ENCODE results near the gene NOS2.

Gene NOS2

DNA sequence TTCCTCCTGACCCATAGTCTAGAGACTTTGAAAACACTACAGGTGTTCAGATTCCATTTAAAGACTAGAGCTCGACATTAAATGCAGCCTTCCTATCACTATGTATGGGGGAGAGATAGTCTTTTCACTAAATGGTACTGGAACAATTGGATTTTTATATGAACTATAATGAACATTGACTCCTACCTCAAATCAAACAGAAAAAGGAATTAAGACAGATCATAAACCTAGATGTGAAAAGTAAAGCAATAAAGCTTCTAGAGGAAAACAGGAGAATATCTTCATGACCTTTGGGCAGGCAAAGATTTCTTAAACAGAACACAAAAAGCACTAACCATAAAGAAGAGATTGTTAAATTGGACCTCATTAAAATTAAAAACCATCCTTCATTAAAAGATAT, 18.8 kb upstream of the NOS2 start:
- H3K36me3 ChIP-seq (ENCODE audit: control insufficient read depth, insufficient read depth, low read length): no peaks in the 10 kb centered on the region
- H3K9me3 ChIP-seq (ENCODE audit: control insufficient read depth, insufficient read depth, low read length): 0 out of 2 replicates have a peak, but pooled peaks cover 1% of the 10 kb centered on the region
- no peaks in the 10 kb centered on the region for H3K4me1 ChIP-seq (ENCODE audit: control insufficient read depth, insufficient read depth, low read length)
- H3K4me3 ChIP-seq (ENCODE audit: low read length): no peak overlapping the region
- DNase-seq (ENCODE audit: low read depth, low spot score): no peak
- no CpG with 5 or more reads among the region's 1 CpG for WGBS (ENCODE audit: insufficient coverage, insufficient read length)
- no peak overlapping the region for H3K27ac ChIP-seq (ENCODE audit: low read length)
- H3K27me3 ChIP-seq (ENCODE audit: control insufficient read depth, insufficient read depth, low read length): no peaks in the 10 kb centered on the region

DNA sequence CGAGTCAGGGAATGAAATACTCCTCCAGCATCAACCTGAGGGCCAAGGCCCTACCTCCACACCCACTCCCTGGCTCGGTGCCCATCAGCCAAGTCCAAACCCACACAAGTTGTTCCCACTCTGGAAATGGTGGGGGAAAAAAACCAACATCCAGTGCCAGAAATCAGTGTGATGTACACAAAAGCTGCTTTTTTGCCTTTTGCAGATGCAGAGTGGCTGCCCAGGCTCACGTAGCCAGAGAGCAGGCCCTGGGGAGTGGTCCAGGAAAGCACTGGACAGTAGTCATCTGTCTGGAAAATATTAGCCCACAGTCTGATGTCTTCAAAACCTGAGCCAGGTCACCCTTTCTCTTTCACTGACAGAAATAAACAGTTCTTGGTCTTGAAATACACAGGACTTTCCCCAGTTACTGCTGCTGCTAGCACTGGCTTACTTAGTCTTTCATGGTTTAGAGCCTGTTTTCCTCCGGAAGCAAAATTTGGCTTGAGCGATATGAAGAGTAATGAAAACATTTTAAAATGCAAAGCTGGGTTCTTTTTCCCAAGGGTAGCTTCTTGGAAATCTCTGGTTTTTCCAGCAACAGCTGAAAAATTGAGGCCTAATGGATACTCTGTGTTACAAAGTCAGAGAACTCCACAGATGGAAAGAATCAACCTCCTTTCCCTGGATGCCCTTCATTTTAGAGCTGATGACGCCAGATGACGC, 18.2 kb upstream of the NOS2 start:
- Histone ChIP-seq H3K36me3 (ENCODE audit: control insufficient read depth, insufficient read depth, low read length) (no peaks in the 10 kb centered on the region), H3K4me3 (ENCODE audit: low read length) (no peak overlapping the region), H3K9me3 (ENCODE audit: control insufficient read depth, insufficient read depth, low read length) (0 out of 2 replicates have a peak, but pooled peaks cover 1% of the 10 kb centered on the region), H3K27ac (ENCODE audit: low read length) (no peak overlapping the region), H3K27me3 (ENCODE audit: control insufficient read depth, insufficient read depth, low read length) (no peaks in the 10 kb centered on the region), H3K4me1 (ENCODE audit: control insufficient read depth, insufficient read depth, low read length) (no peaks in the 10 kb centered on the region)
- DNase-seq (ENCODE audit: low read depth, low spot score): no peak
- no CpG with 5 or more reads among the region's 7 CpGs for WGBS (ENCODE audit: insufficient coverage, insufficient read length)

DNA sequence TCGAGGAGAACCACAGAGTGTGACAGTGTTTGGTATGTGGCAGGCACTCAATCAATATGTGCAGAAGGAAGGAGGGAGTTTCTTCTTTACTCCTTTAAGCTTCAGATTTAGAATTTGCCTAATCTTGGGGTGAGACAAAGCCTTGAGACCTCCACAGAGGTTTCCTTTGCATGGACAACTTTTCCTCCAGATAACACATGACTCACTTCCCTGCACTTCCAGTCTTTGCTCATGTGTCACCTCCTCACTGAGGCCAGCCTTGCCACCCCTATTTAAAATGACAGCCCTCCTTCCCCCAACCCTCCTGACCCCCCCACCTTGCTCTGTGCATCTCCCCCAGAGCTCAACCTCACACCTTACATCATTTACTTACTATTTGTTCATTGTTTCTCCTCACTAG, 17.4 kb upstream of the NOS2 start:
- Histone ChIP-seq H3K27ac (ENCODE audit: low read length) (no peak overlapping the region), H3K4me3 (ENCODE audit: low read length) (no peak overlapping the region), H3K36me3 (ENCODE audit: control insufficient read depth, insufficient read depth, low read length) (no peaks in the 10 kb centered on the region), H3K9me3 (ENCODE audit: control insufficient read depth, insufficient read depth, low read length) (0 out of 2 replicates have a peak, but pooled peaks cover 1% of the 10 kb centered on the region), H3K27me3 (ENCODE audit: control insufficient read depth, insufficient read depth, low read length) (no peaks in the 10 kb centered on the region), H3K4me1 (ENCODE audit: control insufficient read depth, insufficient read depth, low read length) (no peaks in the 10 kb centered on the region)
- DNase-seq (ENCODE audit: low read depth, low spot score): no peak
- WGBS (ENCODE audit: insufficient coverage, insufficient read length): no CpG with 5 or more reads among the region's 1 CpG

DNA sequence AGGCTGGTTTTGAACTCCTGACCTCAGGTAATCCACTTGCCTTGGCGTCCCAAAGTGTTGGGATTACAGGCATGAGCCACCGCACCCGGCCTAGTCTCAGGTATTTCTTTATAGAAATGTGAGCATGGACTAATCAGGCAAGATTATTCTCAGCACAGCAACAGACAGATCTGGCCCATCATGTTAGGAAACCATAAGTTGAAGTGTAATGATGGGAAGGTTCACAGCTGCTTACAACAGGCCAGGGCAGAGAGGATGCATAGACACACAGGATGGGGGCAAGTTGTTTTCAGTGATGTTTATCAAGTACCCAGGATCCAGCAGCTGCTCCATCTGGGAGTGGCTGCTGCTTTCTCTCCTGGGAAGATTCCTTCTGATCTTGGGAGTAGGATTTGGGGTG, 16.6 kb upstream of the NOS2 start:
- H3K4me3 ChIP-seq (ENCODE audit: low read length): no peak overlapping the region
- no peaks in the 10 kb centered on the region for H3K4me1 ChIP-seq (ENCODE audit: control insufficient read depth, insufficient read depth, low read length)
- no peak for DNase-seq (ENCODE audit: low read depth, low spot score)
- H3K27ac ChIP-seq (ENCODE audit: low read length): no peak overlapping the region
- 0 out of 2 replicates have a peak, but pooled peaks cover 1% of the 10 kb centered on the region for H3K9me3 ChIP-seq (ENCODE audit: control insufficient read depth, insufficient read depth, low read length)
- no peaks in the 10 kb centered on the region for H3K27me3 ChIP-seq (ENCODE audit: control insufficient read depth, insufficient read depth, low read length)
- no CpG with 5 or more reads among the region's 3 CpGs for WGBS (ENCODE audit: insufficient coverage, insufficient read length)
- H3K36me3 ChIP-seq (ENCODE audit: control insufficient read depth, insufficient read depth, low read length): no peaks in the 10 kb centered on the region

DNA sequence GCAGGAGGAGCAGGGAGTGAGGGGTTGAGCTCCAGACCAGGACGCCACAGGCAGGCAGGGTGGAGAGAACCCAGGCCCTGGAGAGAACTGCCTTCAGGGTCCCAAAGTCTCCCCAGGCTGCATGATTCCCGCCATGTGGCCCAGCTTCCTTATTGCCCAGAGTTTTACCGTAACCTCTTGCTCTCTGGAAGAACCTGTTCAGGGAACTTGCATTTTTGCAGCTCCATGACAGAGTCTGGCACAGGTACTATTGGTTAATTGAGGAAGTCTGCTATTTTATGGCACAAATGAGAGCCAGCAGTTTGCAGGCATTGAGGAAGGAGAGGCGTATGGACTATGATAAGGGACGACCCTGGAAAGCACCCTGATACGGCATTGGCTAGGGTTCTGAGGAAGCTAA, 11.6 kb upstream of the NOS2 start:
- Histone ChIP-seq H3K4me3 (ENCODE audit: low read length) (no peak overlapping the region), H3K9me3 (ENCODE audit: control insufficient read depth, insufficient read depth, low read length) (no peaks in the 10 kb centered on the region), H3K27me3 (ENCODE audit: control insufficient read depth, insufficient read depth, low read length) (no peaks in the 10 kb centered on the region), H3K4me1 (ENCODE audit: control insufficient read depth, insufficient read depth, low read length) (no peaks in the 10 kb centered on the region), H3K36me3 (ENCODE audit: control insufficient read depth, insufficient read depth, low read length) (no peaks in the 10 kb centered on the region), H3K27ac (ENCODE audit: low read length) (no peak overlapping the region)
- DNase-seq (ENCODE audit: low read depth, low spot score): no peak
- WGBS (ENCODE audit: insufficient coverage, insufficient read length): no CpG with 5 or more reads among the region's 6 CpGs

DNA sequence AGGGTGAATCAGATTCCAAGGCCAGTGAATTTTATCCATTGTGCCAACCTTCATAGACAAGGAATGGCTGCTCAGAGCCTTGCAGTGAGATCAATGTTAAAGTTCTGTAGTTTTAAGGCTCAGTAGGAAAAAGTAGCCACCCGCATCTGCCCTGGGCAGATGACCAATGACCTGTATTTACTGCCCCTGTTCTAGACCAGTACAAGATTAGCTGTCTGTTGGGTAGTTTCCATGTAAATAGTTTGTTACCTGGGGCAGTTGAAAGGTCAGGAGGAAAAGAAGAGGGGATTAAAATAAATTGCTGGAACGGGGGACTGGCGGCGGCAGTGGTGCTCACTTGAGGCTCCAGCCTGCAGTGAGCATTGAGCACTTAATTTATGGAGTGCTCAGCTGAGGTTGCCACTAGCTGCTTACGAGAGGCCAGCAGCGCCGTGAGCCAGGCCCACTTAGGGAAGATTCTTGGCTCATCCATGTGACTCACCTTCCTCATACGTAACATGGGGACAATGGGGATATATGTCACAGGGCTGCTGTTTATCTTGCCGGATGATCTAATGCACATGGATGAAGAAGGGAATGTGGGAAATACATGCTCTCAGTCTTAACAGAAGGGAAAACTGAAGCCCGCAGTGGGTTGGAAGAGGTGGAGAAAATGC, 10.7 kb upstream of the NOS2 start:
- H3K27me3 ChIP-seq (ENCODE audit: control insufficient read depth, insufficient read depth, low read length): no peaks in the 10 kb centered on the region
- H3K4me1 ChIP-seq (ENCODE audit: control insufficient read depth, insufficient read depth, low read length): no peaks in the 10 kb centered on the region
- H3K9me3 ChIP-seq (ENCODE audit: control insufficient read depth, insufficient read depth, low read length): no peaks in the 10 kb centered on the region
- DNase-seq (ENCODE audit: low read depth, low spot score): no peak
- H3K36me3 ChIP-seq (ENCODE audit: control insufficient read depth, insufficient read depth, low read length): no peaks in the 10 kb centered on the region
- no peak overlapping the region for H3K4me3 ChIP-seq (ENCODE audit: low read length)
- no peak overlapping the region for H3K27ac ChIP-seq (ENCODE audit: low read length)
- no CpG with 5 or more reads among the region's 10 CpGs for WGBS (ENCODE audit: insufficient coverage, insufficient read length)

DNA sequence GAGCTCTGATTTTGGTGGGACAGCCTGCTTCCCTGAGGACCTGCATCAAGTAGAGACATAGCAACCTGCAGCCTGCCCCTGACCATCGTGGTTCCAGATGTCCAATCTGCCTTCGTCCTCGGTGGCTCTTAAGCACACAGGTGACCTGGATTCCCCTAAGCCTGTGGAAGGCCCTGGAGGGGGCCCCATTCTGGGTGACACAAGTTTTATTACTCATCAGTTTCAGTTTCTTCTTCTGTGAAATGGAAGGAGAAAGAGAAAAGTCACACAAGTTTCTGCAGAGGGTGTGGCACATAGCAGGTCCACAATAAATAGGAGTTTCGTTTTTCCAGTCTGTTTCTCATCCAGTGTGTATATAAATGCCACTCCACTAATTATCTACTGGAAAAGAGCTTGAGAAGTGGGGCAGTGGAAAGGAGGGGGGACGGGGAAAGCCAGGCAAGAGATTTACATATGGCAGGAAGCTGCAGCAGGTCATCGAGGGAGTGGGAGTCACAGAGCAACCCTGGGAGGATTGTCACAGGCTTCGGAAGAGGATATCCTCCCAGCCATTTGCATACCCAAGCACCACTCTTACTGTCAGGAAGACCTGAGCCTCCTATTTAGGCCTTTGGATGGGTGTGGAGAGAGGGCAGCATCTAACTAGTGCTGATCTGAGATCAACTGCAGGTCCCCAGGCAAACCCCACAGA, 10.0 kb upstream of the NOS2 start:
- H3K27ac ChIP-seq (ENCODE audit: low read length): no peak overlapping the region
- H3K4me1 ChIP-seq (ENCODE audit: control insufficient read depth, insufficient read depth, low read length): no peaks in the 10 kb centered on the region
- H3K36me3 ChIP-seq (ENCODE audit: control insufficient read depth, insufficient read depth, low read length): no peaks in the 10 kb centered on the region
- no peak for DNase-seq (ENCODE audit: low read depth, low spot score)
- no CpG with 5 or more reads among the region's 7 CpGs for WGBS (ENCODE audit: insufficient coverage, insufficient read length)
- H3K27me3 ChIP-seq (ENCODE audit: control insufficient read depth, insufficient read depth, low read length): no peaks in the 10 kb centered on the region
- no peak overlapping the region for H3K4me3 ChIP-seq (ENCODE audit: low read length)
- H3K9me3 ChIP-seq (ENCODE audit: control insufficient read depth, insufficient read depth, low read length): no peaks in the 10 kb centered on the region

DNA sequence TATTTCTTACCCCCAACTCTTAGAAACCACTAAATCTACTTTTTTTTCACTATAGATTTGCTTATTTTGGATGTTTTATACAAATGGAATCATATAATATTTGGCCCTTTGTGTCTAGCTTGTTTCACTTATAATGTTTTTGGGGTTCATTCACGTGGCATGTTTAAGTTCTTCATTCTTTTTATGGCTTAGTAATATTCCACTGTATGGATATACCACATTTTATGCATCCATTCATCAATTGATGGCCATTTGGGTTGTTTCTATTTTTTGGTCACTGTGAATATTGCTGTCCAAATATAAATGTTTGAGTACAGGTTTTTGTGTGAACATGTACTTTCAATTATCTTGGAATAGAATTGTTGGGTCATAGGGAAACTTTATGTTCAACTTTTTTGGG, 9.2 kb upstream of the NOS2 start:
- H3K4me3 ChIP-seq (ENCODE audit: low read length): no peak overlapping the region

DNA sequence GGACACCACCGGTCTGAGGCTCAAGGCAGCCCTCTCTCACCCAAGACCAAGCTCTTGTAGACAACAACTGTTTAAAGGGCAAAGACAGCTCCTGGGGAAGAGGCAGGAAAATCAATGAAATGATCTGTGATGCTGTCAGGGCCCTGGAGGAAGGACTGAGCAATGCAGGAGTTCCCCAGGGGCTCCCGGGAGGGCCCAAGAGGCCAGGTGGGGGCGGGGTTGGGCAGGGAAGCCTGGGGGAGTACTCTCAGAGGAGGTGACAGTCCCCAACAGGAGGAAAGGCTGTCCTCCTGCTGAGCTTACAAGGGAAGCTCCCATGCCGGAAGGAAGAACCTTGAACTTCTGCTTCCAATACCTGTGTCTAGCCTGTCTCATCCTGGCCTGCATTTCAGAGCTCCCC, 8.3 kb upstream of the NOS2 start:
- no peaks in the 10 kb centered on the region for H3K9me3 ChIP-seq (ENCODE audit: control insufficient read depth, insufficient read depth, low read length)
- DNase-seq (ENCODE audit: low read depth, low spot score): no peak
- no peaks in the 10 kb centered on the region for H3K4me1 ChIP-seq (ENCODE audit: control insufficient read depth, insufficient read depth, low read length)
- H3K27me3 ChIP-seq (ENCODE audit: control insufficient read depth, insufficient read depth, low read length): no peaks in the 10 kb centered on the region
- no peak overlapping the region for H3K27ac ChIP-seq (ENCODE audit: low read length)
- no CpG with 5 or more reads among the region's 4 CpGs for WGBS (ENCODE audit: insufficient coverage, insufficient read length)
- H3K36me3 ChIP-seq (ENCODE audit: control insufficient read depth, insufficient read depth, low read length): no peaks in the 10 kb centered on the region
- no peak overlapping the region for H3K4me3 ChIP-seq (ENCODE audit: low read length)

More for the DNA sequence above, 9.2 kb upstream of the NOS2 start:
- Histone ChIP-seq H3K27me3 (ENCODE audit: control insufficient read depth, insufficient read depth, low read length) (no peaks in the 10 kb centered on the region), H3K9me3 (ENCODE audit: control insufficient read depth, insufficient read depth, low read length) (no peaks in the 10 kb centered on the region), H3K4me1 (ENCODE audit: control insufficient read depth, insufficient read depth, low read length) (no peaks in the 10 kb centered on the region), H3K27ac (ENCODE audit: low read length) (no peak overlapping the region), H3K36me3 (ENCODE audit: control insufficient read depth, insufficient read depth, low read length) (no peaks in the 10 kb centered on the region)
- DNase-seq (ENCODE audit: low read depth, low spot score): no peak
- WGBS (ENCODE audit: insufficient coverage, insufficient read length): no CpG with 5 or more reads among the region's 1 CpG

DNA sequence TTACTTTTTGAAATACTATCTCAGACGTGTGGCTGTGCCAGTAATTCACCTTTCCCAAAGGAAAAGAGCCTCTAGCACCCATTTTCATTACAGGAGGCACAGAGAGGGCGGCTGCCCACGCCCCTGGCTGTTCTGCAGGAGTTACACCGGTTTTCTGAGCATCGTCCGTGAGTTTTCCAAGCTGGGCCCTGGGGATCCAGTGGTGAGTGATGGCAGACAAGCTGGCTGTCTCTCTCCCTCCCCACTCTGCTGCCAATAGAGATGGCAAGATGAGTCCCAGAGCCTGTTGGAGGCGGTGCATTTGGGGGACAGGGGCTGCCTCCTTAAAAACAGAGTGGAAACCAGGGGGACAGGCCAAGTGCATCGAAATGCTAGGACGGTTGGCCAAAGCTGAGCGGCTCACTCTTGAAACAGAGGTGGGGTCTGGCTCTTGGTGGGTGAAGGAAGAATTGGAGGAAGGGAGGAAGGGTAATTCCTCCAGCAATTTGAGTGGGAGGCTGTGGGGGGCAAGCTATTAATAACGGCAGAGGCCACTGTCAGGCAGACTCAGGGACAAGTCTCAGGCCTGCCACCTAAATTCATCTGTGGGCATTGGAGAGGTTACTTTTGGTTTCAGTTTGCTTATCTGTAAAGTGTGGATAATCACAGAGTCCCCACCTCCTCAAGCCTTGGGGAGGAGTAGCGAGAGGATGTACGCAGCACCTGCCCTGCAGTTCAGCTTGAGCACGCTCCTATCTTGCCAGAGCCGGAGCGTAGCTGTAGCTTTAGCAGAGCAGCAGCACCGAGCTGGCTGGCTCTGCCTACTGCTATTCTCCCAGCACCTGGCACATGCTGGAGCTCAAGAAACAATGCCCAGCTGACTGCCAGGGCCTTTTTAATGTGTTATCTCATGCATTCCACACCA, 7.5 kb upstream of the NOS2 start:
- Histone ChIP-seq H3K27me3 (ENCODE audit: control insufficient read depth, insufficient read depth, low read length) (no peaks in the 10 kb centered on the region), H3K4me1 (ENCODE audit: control insufficient read depth, insufficient read depth, low read length) (no peaks in the 10 kb centered on the region), H3K4me3 (ENCODE audit: low read length) (no peak overlapping the region), H3K27ac (ENCODE audit: low read length) (no peak overlapping the region), H3K9me3 (ENCODE audit: control insufficient read depth, insufficient read depth, low read length) (no peaks in the 10 kb centered on the region), H3K36me3 (ENCODE audit: control insufficient read depth, insufficient read depth, low read length) (no peaks in the 10 kb centered on the region)
- DNase-seq (ENCODE audit: low read depth, low spot score): no peak
- no CpG with 5 or more reads among the region's 17 CpGs for WGBS (ENCODE audit: insufficient coverage, insufficient read length)
